Adrenal gland (tissue), 12 donors: ENCODE results near the gene ATF7. TPM values are rescaled to one million over a fixed set of nuclear protein-coding genes. Genes with fewer than 3 reads are reported as not detected.

Experiments
- DNase-seq, 7 donors: peaks; one replicate each; pipeline ENCODE4 v3.0.0-alpha.2; 2019 to 2020
- H3K27ac ChIP-seq, 5 donors: fragments of 200-600 bp; sonication (generic) in 4 of 5; 1 replicate in 3 of 5; 2 replicates in 2 of 5; pipeline versions ENCODE4 v1.5.1 to v1.8.0; 2016 to 2020; ENCODE audit warnings: mild to moderate bottlenecking in 1 of 5
- H3K27me3 ChIP-seq: fragments of 200-600 bp; 2 replicates; pipeline ENCODE4 v1.8.0; 2021
- H3K36me3 ChIP-seq, 2 donors: fragments of 200-600 bp; replicated peaks in 1 of 2; 1 replicate in 1 of 2; 2 replicates in 1 of 2; pipeline versions ENCODE4 v1.5.1 to v1.8.0; 2018 to 2022
- H3K4me1 ChIP-seq, 2 donors: fragments of 200-600 bp; replicated peaks in 1 of 2; 1 replicate in 1 of 2; 2 replicates in 1 of 2; pipeline versions ENCODE4 v1.5.1 to v1.8.0; 2018 to 2021
- H3K4me3 ChIP-seq, 4 donors: fragments of 200-600 bp; sonication (generic) in 3 of 4; one replicate each; pipeline ENCODE4 v1.5.1; 2016 to 2018
- H3K9me3 ChIP-seq, 3 donors: fragments of 200-600 bp; sonication (generic) in 1 of 3; replicated peaks in 1 of 3; 1 replicate in 2 of 3; 2 replicates in 1 of 3; pipeline versions ENCODE4 v1.5.1 to v1.8.0; 2016 to 2021
- POLR2A ChIP-seq, 2 donors: fragments of 450-650 bp; IDR thresholded peaks; one replicate each; pipeline ENCODE4 v1.6.1; 2017; ENCODE audit warnings: antibody characterized with exemption in 2 of 2, mild to moderate bottlenecking in 2 of 2, moderate library complexity in 1 of 2
- WGBS, 4 donors: extraction: QIAGEN DNeasy Blood & Tissue Kit in 2 of 4; methylation state at CpG; one replicate each; pipeline versions ENCODE4 v1.1.5 to v1.1.7; 2013 to 2017; 5-methylcytosine and 5-hydroxymethylcytosine counted together
- intact Hi-C, 2 donors: fragments of 100-400 bp; cut with DNase I; formaldehyde crosslinking; loops; one replicate each; pipeline versions ENCODE4 v1.14.1 to v1.15.0; 2022 to 2023
- polyA plus RNA-seq, 3 donors: library from polyadenylated mRNA; stranded (reverse); fragments of 200-250 nt in 2 of 3; fragments of 350-450 nt in 1 of 3; fragmentation: Illumina TruSeq in 1 of 3; extraction: RNeasy Lipid Tissue Mini Kit (QIAGEN cat#74804) in 1 of 3; gene quantifications; one replicate each; pipeline ENCODE4 v1.2.3, GENCODE V29; 2013 to 2014
- total RNA-seq, 9 donors: library from RNA; depleted of rRNA in 4 of 9; stranded (reverse); fragments of >200 nt in 4 of 9; fragments of 120-200 nt in 1 of 9; fragmentation: NEBNext Ultra II Directional in 1 of 9; extraction: Animal tissue kit (Norgen Biotek cat#: 25700) in 1 of 9; gene quantifications; one replicate each; pipeline versions ENCODE4 v1.1.0 to v1.2.4, GENCODE V29; 2013 to 2023
- TF ChIP-seq, protein P1 (sequence below), 6 experiments: fragments of 450-650 bp in 4 of 6; fragments of 200-600 bp in 2 of 6; sonication (generic) in 1 of 6; IDR thresholded peaks; 1 replicate in 5 of 6; 2 replicates in 1 of 6; pipeline versions ENCODE4 v1.5.1 to v1.8.0; 2016 to 2021; ENCODE audit warnings: antibody characterized with exemption in 6 of 6, mild to moderate bottlenecking in 2 of 6, moderate library complexity in 1 of 6
- donor health status: healthy with polysubstance abuse.
- donor health status: Bipolar disorder and iron deficiency.
- donor health status: DM: yes; HTN: yes; CAD: no.
- donor health status: DM: no; HTN: no; CAD: no.
- donor health status: DM: no; HTN: no; CAD: no.
- donor health status: DM: yes; HTN: yes; CAD: no.

ATF7 gene
- total and polyA plus RNA-seq, 12 donors = 12.1 to 41.7 (median 27.5) TPM

DNA sequence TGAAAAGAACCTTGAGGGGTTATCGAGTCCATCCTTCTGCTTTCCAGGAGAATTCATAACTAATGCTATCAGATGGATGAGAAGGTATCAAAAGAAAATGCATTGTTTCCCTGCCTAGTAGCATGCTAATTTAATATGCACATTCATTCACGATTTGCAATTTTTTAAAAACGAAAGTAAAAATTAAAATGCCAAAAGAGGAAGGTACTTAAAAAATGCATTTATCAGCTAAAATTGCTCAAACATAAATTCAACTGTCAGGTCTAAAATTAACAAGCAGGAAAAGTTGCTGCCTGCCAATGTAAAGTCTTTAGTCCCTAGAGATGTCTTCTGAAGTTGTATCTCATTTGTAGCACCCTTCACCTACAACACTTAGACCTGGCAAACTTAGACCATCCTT is 7.9 kb downstream of the ATF7 start:
- no peak for DNase-seq
- Histone ChIP-seq H3K27ac (peak overlapping the region in 3 of 5 donors; percentile 35 to 59 (median 47)), H3K9me3 (no peaks in the 10 kb centered on the region), H3K27me3 (no peaks in the 10 kb centered on the region), H3K4me3 (peak overlapping the region in 1 of 4 donors; percentile 44), H3K36me3 (no peaks in the 10 kb centered on the region), H3K4me1 (peaks cover 20 to 62% of the 10 kb centered on the region in 2 donors)
- WGBS, 4 donors = 1 to 7% (median 3%) methylated on average over 3 of the region's 3 CpGs
- TF ChIP-seq, protein P1, sequence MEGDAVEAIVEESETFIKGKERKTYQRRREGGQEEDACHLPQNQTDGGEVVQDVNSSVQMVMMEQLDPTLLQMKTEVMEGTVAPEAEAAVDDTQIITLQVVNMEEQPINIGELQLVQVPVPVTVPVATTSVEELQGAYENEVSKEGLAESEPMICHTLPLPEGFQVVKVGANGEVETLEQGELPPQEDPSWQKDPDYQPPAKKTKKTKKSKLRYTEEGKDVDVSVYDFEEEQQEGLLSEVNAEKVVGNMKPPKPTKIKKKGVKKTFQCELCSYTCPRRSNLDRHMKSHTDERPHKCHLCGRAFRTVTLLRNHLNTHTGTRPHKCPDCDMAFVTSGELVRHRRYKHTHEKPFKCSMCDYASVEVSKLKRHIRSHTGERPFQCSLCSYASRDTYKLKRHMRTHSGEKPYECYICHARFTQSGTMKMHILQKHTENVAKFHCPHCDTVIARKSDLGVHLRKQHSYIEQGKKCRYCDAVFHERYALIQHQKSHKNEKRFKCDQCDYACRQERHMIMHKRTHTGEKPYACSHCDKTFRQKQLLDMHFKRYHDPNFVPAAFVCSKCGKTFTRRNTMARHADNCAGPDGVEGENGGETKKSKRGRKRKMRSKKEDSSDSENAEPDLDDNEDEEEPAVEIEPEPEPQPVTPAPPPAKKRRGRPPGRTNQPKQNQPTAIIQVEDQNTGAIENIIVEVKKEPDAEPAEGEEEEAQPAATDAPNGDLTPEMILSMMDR (IDR thresholded peaks at IDR 0.05) = no peak
- intact Hi-C loops = no loop called here

GRCh38 chr12:53617700-53618099 is 8.5 kb downstream of the ATF7 start:
- Histone ChIP-seq H3K4me3 (peak overlapping the region in 1 of 4 donors; percentile 44), H3K27me3 (no peaks in the 10 kb centered on the region), H3K4me1 (peaks cover 19 to 59% of the 10 kb centered on the region in 2 donors), H3K27ac (peak overlapping the region in 2 of 5 donors; percentile 35 to 59), H3K9me3 (no peaks in the 10 kb centered on the region), H3K36me3 (no peaks in the 10 kb centered on the region)
- no peak for DNase-seq
- 29 to 31% (median 30%) methylated on average over 3 of the region's 3 CpGs for WGBS, 4 donors
- TF ChIP-seq, protein P1 (IDR thresholded peaks at IDR 0.05) = no peak
- TF ChIP-seq POLR2A (IDR thresholded peaks at IDR 0.05) = no peak
- intact Hi-C loops = no loop called here

DNA sequence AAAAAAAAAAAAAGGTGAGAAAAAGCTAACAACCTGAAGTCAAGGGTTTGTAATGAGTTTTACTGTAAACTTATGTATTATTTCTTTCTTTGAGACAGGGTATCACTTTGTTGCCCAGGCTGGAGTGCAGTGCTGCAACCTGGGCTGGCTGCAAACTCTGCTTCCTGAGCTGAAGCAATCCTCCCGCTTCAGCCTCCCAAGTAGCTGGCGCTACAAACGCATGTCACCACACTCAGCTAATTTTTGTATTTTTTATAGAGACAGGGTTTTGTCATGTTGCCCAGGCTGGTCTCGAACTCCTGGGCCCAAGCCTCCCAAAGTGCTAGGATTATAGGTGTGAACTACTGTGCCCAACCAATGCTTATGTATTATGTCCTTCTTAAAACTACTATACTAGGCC is 9.2 kb downstream of the ATF7 start:
- TF ChIP-seq, protein P1 (IDR thresholded peaks at IDR 0.05) = no peak
- no peak for TF ChIP-seq POLR2A (IDR thresholded peaks at IDR 0.05)
- H3K27me3 ChIP-seq = no peaks in the 10 kb centered on the region
- WGBS, 4 donors = 74 to 82% (median 81%) methylated on average over 4 of the region's 4 CpGs
- no peaks in the 10 kb centered on the region for H3K36me3 ChIP-seq
- H3K27ac ChIP-seq = peak overlapping the region in 2 of 5 donors; percentile 16 to 59
- intact Hi-C loops = no loop called here
- no peaks in the 10 kb centered on the region for H3K9me3 ChIP-seq
- no peak for DNase-seq
- H3K4me1 ChIP-seq = peaks cover 19 to 57% of the 10 kb centered on the region in 2 donors
- no peak overlapping the region for H3K4me3 ChIP-seq

- H3K36me3 ChIP-seq = peaks cover 0 to 3% of the 10 kb centered on the region in 2 donors
- H3K27ac ChIP-seq = no peak overlapping the region
- intact Hi-C loops = no loop called here
- no peak for TF ChIP-seq POLR2A (IDR thresholded peaks at IDR 0.05)
- TF ChIP-seq, protein P1 (IDR thresholded peaks at IDR 0.05) = no peak
- no peaks in the 10 kb centered on the region for H3K9me3 ChIP-seq
- H3K4me3 ChIP-seq = no peak overlapping the region
- H3K4me1 ChIP-seq = peaks cover 19 to 52% of the 10 kb centered on the region in 2 donors
- WGBS, 4 donors = 78 to 92% (median 85%) methylated on average over 1 of the region's 1 CpG
- no peak for DNase-seq
- H3K27me3 ChIP-seq = no peaks in the 10 kb centered on the region
Measured at GRCh38 chr12:53613821-53614220, 12.4 kb downstream of the ATF7 start.
